Gastroesophageal sphincter (tissue), 4 donors: ENCODE data around the gene LSM7. TPM values are rescaled to one million over a fixed set of nuclear protein-coding genes. Genes with fewer than 3 reads are reported as not detected.
A peak's percentile ranks its signal among the peaks of the same experiment; 100 is the strongest.

ENCODE experiments used
- ATAC-seq: fragments of 150-250 bp; one replicate; pipeline ENCODE4 v1.9.1; 2016; ENCODE audit warnings: mild to moderate bottlenecking, moderate library complexity
- H3K27ac ChIP-seq, 4 donors: fragments of 200-600 bp; sonication (generic) in 3 of 4; 1 replicate in 3 of 4; 2 replicates in 1 of 4; pipeline ENCODE4 v1.5.1; 2016 to 2019
- H3K27me3 ChIP-seq: fragments of 200-600 bp; sonication (generic); one replicate; pipeline ENCODE4 v1.5.1; 2019
- H3K36me3 ChIP-seq, 2 donors: fragments of 200-600 bp; sonication (generic); one replicate each; pipeline ENCODE4 v1.5.1; 2019; ENCODE audit warnings: control low read depth in 1 of 2
- H3K4me1 ChIP-seq, 3 donors: fragments of 200-600 bp; sonication (generic); 1 replicate in 2 of 3; 2 replicates in 1 of 3; pipeline ENCODE4 v1.5.1; 2016 to 2019; ENCODE audit warnings: control low read depth in 2 of 3
- H3K4me3 ChIP-seq, 2 donors: fragments of 200-600 bp; sonication (generic); one replicate each; pipeline ENCODE4 v1.5.1; 2019; ENCODE audit warnings: mild to moderate bottlenecking in 1 of 2, moderate library complexity in 1 of 2
- H3K9me3 ChIP-seq, 3 donors: fragments of 200-600 bp; sonication (generic); one replicate each; pipeline ENCODE4 v1.5.1; 2017 to 2019; ENCODE audit warnings: control low read depth in 2 of 3
- EP300 ChIP-seq: sonication (generic); formaldehyde crosslinking; IDR thresholded peaks from one replicate; pipeline ENCODE4 v1.6.1; 2017; ENCODE audit warnings: antibody characterized with exemption, mild to moderate bottlenecking
- POLR2A ChIP-seq, 2 donors: fragments of 450-650 bp; IDR thresholded peaks; one replicate each; pipeline ENCODE4 v1.6.1; 2017; ENCODE audit warnings: antibody characterized with exemption in 2 of 2, mild to moderate bottlenecking in 2 of 2, moderate library complexity in 1 of 2
- POLR2AphosphoS5 ChIP-seq: sonication (generic); formaldehyde crosslinking; IDR thresholded peaks from one replicate; pipeline ENCODE4 v1.6.1; 2017; ENCODE audit warnings: antibody characterized with exemption
- WGBS, 2 donors: methylation state at CpG; one replicate each; pipeline ENCODE4 v1.1.5; 2018; ENCODE audit warnings: low coverage in 1 of 2; 5-methylcytosine and 5-hydroxymethylcytosine counted together
- total RNA-seq, 4 donors: library from RNA; depleted of rRNA; stranded (reverse); fragments of >200 nt; gene quantifications; one replicate each; pipeline ENCODE4 v1.1.0, GENCODE V29; 2016
- TF ChIP-seq, protein P1 (sequence below), 4 experiments: fragments of 200-600 bp in 2 of 4; fragments of 450-650 bp in 2 of 4; sonication (generic) in 1 of 4; IDR thresholded peaks; one replicate each; pipeline ENCODE4 v1.5.1; 2017 to 2019; ENCODE audit warnings: antibody characterized with exemption in 4 of 4, mild to moderate bottlenecking in 2 of 4, moderate library complexity in 2 of 4

Gene LSM7
- total RNA-seq, 4 donors from 2014 or later: 52.3 to 86.1 (median 77.7) TPM

DNA sequence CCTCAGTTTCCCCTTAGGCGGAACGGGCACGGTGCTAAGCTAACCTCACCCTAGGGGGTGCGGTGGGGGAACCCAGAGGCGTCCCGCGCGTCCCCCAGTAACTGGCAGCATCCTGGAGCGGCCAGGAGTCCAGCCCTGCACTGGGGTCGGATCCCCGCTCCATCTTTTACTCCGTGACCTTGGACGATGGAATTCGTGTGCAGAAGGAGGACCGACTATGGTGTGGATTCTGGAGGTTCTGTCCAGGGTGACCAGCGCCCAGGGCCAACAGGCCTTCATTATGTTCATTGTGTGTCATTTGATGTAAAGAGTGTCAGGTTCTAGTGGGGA, 728 bp upstream of the LSM7 start:
- peak overlapping the region in 3 of 4 donors; percentile 83 to 86 (median 84) for H3K27ac ChIP-seq
- 0 to 15% methylated on average over 1 to 2 of the region's 16 CpGs for WGBS, 2 donors
- ATAC-seq: no peak
- H3K4me1 ChIP-seq: peaks cover 0 to 80% (median 46%) of the 10 kb centered on the region in 3 donors
- H3K9me3 ChIP-seq: no peaks in the 10 kb centered on the region
- H3K27me3 ChIP-seq: no peaks in the 10 kb centered on the region
- TF ChIP-seq, protein P1, sequence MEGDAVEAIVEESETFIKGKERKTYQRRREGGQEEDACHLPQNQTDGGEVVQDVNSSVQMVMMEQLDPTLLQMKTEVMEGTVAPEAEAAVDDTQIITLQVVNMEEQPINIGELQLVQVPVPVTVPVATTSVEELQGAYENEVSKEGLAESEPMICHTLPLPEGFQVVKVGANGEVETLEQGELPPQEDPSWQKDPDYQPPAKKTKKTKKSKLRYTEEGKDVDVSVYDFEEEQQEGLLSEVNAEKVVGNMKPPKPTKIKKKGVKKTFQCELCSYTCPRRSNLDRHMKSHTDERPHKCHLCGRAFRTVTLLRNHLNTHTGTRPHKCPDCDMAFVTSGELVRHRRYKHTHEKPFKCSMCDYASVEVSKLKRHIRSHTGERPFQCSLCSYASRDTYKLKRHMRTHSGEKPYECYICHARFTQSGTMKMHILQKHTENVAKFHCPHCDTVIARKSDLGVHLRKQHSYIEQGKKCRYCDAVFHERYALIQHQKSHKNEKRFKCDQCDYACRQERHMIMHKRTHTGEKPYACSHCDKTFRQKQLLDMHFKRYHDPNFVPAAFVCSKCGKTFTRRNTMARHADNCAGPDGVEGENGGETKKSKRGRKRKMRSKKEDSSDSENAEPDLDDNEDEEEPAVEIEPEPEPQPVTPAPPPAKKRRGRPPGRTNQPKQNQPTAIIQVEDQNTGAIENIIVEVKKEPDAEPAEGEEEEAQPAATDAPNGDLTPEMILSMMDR (IDR thresholded peaks at IDR 0.05): no peak
- no peak for TF ChIP-seq EP300
- TF ChIP-seq POLR2AphosphoS5: no peak
- TF ChIP-seq POLR2A (IDR thresholded peaks at IDR 0.05): no peak
- peak overlapping the region; percentile 87 to 93 for H3K4me3 ChIP-seq
- H3K36me3 ChIP-seq: peaks cover 0 to 20% of the 10 kb centered on the region in 2 donors

DNA sequence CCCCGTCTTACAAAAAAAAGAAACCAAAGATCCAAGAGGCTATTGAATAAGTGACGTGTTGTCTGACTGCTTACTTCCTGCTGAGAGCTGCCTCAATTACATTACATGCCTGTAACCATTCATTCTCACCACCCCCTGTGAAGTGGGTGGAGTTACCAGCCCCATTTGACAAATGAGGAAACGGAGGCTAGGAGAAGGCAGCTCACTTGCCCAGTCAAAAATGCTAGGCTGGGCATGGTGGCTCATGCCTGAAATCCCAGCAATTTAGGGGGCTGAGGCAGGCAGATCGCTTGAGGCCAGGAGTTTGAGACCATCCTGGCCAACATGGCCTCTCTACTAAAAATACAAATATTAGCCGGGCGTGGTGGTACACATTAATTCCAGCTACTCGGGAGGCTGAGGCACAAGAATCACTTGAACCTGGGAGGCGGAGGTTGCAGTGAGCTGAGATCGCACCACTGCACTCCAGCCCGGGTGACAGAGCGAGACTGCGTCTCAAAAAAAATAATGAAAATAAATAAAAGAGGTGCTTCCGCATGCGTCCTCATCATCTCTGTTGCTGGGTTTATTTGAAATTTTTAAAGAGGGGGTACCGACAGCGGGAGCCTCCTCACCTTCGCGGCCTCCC, 499 bp downstream of the LSM7 start:
- Histone ChIP-seq H3K27ac (peak overlapping the region in 3 of 4 donors; percentile 83 to 86 (median 84)), H3K27me3 (no peaks in the 10 kb centered on the region), H3K4me1 (peaks cover 0 to 68% (median 46%) of the 10 kb centered on the region in 3 donors), H3K4me3 (peak overlapping the region; percentile 87 to 93), H3K9me3 (no peaks in the 10 kb centered on the region), H3K36me3 (peaks cover 0 to 32% of the 10 kb centered on the region in 2 donors)
- 0 to 1% methylated on average over 14 to 18 of the region's 18 CpGs for WGBS, 2 donors
- no peak for ATAC-seq
- TF ChIP-seq EP300 (no peak), POLR2A (IDR thresholded peaks at IDR 0.05) (no peak), POLR2AphosphoS5 (no peak)
- TF ChIP-seq, protein P1 (IDR thresholded peaks at IDR 0.05): no peak

GRCh38 chr19:2326699-2327360, 1.6 kb downstream of the LSM7 start:
- Histone ChIP-seq H3K27ac (no peak overlapping the region), H3K4me1 (peaks cover 0 to 57% (median 36%) of the 10 kb centered on the region in 3 donors)

DNA sequence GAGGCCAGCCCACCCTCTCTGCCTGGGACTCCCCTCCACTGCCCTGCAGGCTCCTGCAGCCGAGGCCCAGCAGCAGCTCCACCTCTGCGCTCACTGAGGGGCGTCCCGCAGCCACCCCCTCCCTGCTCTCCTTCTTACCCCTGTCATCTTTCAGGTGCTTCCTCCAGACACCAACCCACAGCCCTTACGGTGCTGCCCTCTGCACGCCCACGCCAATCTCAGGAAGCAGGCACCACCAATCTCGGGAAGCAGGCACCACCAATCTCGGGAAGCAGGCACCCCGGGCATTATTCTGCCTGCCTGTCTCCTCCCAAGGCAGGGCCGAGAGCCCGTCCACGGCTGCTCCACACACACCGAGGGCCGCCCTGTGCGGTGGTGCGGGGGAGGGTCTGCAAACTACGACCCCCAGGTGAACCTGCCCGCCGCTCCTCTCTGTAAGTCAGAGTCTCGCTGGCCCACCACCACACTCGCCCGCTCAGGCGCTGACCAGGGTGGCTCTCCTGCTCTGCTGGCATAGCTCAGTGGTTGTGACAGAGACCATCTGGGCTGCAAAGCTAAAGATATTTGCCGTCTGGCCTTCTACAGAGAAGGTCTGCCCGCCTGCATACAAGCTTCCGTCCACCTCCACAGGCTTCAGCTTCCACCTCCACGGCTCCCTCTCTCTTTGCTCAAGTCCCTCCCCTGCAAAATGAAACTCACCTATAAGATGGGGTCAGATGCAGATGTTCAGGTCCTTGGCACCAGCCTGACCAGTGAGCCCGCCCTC, 2.9 kb downstream of the LSM7 start:
- no peak for TF ChIP-seq POLR2A (IDR thresholded peaks at IDR 0.05)
- TF ChIP-seq, protein P1 (IDR thresholded peaks at IDR 0.05): no peak
- TF ChIP-seq EP300: no peak
- no peak for TF ChIP-seq POLR2AphosphoS5
- Histone ChIP-seq H3K4me1 (peaks cover 0 to 44% (median 30%) of the 10 kb centered on the region in 3 donors), H3K27me3 (no peaks in the 10 kb centered on the region), H3K36me3 (peaks cover 0 to 52% of the 10 kb centered on the region in 2 donors), H3K27ac (no peak overlapping the region), H3K9me3 (no peaks in the 10 kb centered on the region), H3K4me3 (no peak overlapping the region)
- no peak for ATAC-seq
- 69 to 73% methylated on average over 3 to 15 of the region's 29 CpGs for WGBS, 2 donors

More at GRCh38 chr19:2326699-2327360, 1.6 kb downstream of the LSM7 start:
- TF ChIP-seq POLR2AphosphoS5: no peak
- TF ChIP-seq, protein P1 (IDR thresholded peaks at IDR 0.05): no peak
- no peak for TF ChIP-seq POLR2A (IDR thresholded peaks at IDR 0.05)
- TF ChIP-seq EP300: no peak
- 87 to 92% methylated on average over 6 to 7 of the region's 16 CpGs for WGBS, 2 donors
- ATAC-seq: no peak
- Histone ChIP-seq H3K36me3 (peaks cover 0 to 43% of the 10 kb centered on the region in 2 donors), H3K4me3 (no peak overlapping the region), H3K27me3 (no peaks in the 10 kb centered on the region), H3K9me3 (no peaks in the 10 kb centered on the region)
